ENCODE measurements around the gene MIAT.

MIAT gene

DNA sequence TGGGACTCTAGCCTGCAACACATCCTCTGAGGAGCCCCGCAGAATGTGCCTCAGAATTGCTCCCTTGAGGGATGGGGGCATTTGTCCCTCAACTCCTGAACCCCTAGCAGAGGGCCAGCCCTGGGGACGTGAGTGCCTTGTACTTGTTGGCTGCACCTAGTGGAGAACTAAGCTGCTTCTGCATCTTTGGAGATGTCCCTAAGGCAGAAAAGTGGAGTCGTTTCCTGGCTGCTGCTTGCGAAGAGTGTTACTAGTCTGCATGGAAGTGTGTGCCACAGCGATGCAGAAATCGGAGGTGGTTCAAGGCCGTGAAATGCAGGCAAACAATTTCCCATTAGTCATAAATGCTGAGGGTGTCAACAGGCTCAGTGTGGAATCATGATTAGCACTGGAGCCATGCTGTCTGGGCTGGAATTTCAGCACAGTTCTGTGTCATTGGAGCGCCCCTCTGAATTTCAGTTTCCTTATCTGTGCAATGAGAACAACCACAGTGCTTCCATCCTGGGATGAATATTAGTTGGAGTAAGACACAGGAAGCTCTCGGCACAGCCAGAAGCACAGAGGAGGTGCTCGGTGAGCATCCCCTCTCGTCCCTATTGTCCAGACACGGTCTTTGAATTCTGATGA is 56.5 kb downstream of the MIAT start:
- H2AFZ ChIP-seq (ENCODE audit: low read depth) = no peak overlapping the region
- H3K27ac ChIP-seq = no peak overlapping the region
- no peaks in the 10 kb centered on the region for H4K20me1 ChIP-seq (ENCODE audit: insufficient read depth)
- H3K4me1 ChIP-seq (ENCODE audit: low read depth, poor library complexity, severe bottlenecking) = peaks cover 30% of the 10 kb centered on the region
- H3K36me3 ChIP-seq (ENCODE audit: insufficient read depth) = no peaks in the 10 kb centered on the region
- no peaks in the 10 kb centered on the region for H3K27me3 ChIP-seq (ENCODE audit: insufficient read depth, low read depth)
- TF ChIP-seq, protein P1, sequence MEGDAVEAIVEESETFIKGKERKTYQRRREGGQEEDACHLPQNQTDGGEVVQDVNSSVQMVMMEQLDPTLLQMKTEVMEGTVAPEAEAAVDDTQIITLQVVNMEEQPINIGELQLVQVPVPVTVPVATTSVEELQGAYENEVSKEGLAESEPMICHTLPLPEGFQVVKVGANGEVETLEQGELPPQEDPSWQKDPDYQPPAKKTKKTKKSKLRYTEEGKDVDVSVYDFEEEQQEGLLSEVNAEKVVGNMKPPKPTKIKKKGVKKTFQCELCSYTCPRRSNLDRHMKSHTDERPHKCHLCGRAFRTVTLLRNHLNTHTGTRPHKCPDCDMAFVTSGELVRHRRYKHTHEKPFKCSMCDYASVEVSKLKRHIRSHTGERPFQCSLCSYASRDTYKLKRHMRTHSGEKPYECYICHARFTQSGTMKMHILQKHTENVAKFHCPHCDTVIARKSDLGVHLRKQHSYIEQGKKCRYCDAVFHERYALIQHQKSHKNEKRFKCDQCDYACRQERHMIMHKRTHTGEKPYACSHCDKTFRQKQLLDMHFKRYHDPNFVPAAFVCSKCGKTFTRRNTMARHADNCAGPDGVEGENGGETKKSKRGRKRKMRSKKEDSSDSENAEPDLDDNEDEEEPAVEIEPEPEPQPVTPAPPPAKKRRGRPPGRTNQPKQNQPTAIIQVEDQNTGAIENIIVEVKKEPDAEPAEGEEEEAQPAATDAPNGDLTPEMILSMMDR (conservative IDR thresholded peaks at IDR 0.05; ENCODE audit: low read depth, low read length) = no peak
- no peaks in the 10 kb centered on the region for H3K79me2 ChIP-seq (ENCODE audit: insufficient read depth, low read depth)
- H3K4me2 ChIP-seq = no peak overlapping the region
- no peak overlapping the region for H3K9ac ChIP-seq
- no peak overlapping the region for H3K4me3 ChIP-seq (IDR thresholded peaks at IDR 0.05; ENCODE audit: insufficient read depth, low read depth, low read length)

GRCh38 chr22:26714971-26715370 is 57.6 kb downstream of the MIAT start:
- peaks cover 20% of the 10 kb centered on the region for H3K4me1 ChIP-seq (ENCODE audit: low read depth, poor library complexity, severe bottlenecking)
- H3K4me3 ChIP-seq (IDR thresholded peaks at IDR 0.05; ENCODE audit: insufficient read depth, low read depth, low read length) = no peak overlapping the region
- H3K9ac ChIP-seq = no peak overlapping the region
- H4K20me1 ChIP-seq (ENCODE audit: insufficient read depth) = no peaks in the 10 kb centered on the region
- H3K36me3 ChIP-seq (ENCODE audit: insufficient read depth) = no peaks in the 10 kb centered on the region
- H3K79me2 ChIP-seq (ENCODE audit: insufficient read depth, low read depth) = no peaks in the 10 kb centered on the region
- TF ChIP-seq, protein P1 (conservative IDR thresholded peaks at IDR 0.05; ENCODE audit: low read depth, low read length) = no peak
- no peak overlapping the region for H2AFZ ChIP-seq (ENCODE audit: low read depth)
- no peak overlapping the region for H3K4me2 ChIP-seq
- H3K27ac ChIP-seq = no peak overlapping the region
- H3K27me3 ChIP-seq (ENCODE audit: insufficient read depth, low read depth) = no peaks in the 10 kb centered on the region

DNA sequence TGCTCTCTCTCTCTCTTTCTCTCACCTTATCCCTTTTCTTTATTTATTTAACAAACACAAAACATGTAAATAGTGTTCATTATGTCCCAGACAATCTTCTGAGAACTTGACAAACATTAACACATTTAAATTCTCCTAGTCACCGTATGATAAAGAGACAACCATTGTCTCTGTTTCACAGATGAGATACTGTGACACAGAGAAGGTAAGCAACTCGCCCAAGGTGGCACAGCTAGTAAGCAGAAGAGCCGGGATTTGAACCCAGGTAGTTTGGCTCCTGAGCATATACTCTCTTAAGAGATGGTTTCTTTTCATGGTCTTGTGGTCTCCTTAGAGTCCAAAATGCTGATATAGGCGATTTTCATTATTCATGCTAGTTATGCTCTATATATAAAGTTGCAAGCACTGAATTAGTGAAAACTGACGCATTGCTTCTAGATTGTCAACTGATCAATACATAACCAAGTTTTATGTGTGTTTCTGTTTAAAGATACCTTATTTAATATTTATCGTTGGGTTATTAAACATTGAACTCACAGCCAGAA is 58.1 kb downstream of the MIAT start:
- H3K4me3 ChIP-seq (IDR thresholded peaks at IDR 0.05; ENCODE audit: insufficient read depth, low read depth, low read length) = no peak overlapping the region
- H4K20me1 ChIP-seq (ENCODE audit: insufficient read depth) = no peaks in the 10 kb centered on the region
- H3K79me2 ChIP-seq (ENCODE audit: insufficient read depth, low read depth) = no peaks in the 10 kb centered on the region
- no peak overlapping the region for H3K4me2 ChIP-seq
- no peak overlapping the region for H2AFZ ChIP-seq (ENCODE audit: low read depth)
- no peak overlapping the region for H3K27ac ChIP-seq
- H3K4me1 ChIP-seq (ENCODE audit: low read depth, poor library complexity, severe bottlenecking) = peaks cover 15% of the 10 kb centered on the region
- H3K36me3 ChIP-seq (ENCODE audit: insufficient read depth) = no peaks in the 10 kb centered on the region
- no peaks in the 10 kb centered on the region for H3K27me3 ChIP-seq (ENCODE audit: insufficient read depth, low read depth)
- TF ChIP-seq, protein P1 (conservative IDR thresholded peaks at IDR 0.05; ENCODE audit: low read depth, low read length) = no peak
- H3K9ac ChIP-seq = no peak overlapping the region

- no peaks in the 10 kb centered on the region for H3K27me3 ChIP-seq (ENCODE audit: insufficient read depth, low read depth)
- no peaks in the 10 kb centered on the region for H3K79me2 ChIP-seq (ENCODE audit: insufficient read depth, low read depth)
- H3K27ac ChIP-seq = no peak overlapping the region
- no peaks in the 10 kb centered on the region for H3K4me1 ChIP-seq (ENCODE audit: low read depth, poor library complexity, severe bottlenecking)
- no peaks in the 10 kb centered on the region for H3K36me3 ChIP-seq (ENCODE audit: insufficient read depth)
- no peak overlapping the region for H2AFZ ChIP-seq (ENCODE audit: low read depth)
- H4K20me1 ChIP-seq (ENCODE audit: insufficient read depth) = no peaks in the 10 kb centered on the region
- H3K4me3 ChIP-seq (IDR thresholded peaks at IDR 0.05; ENCODE audit: insufficient read depth, low read depth, low read length) = no peak overlapping the region
- no peak overlapping the region for H3K9ac ChIP-seq
- H3K4me2 ChIP-seq = no peak overlapping the region
- TF ChIP-seq, protein P1 (conservative IDR thresholded peaks at IDR 0.05; ENCODE audit: low read depth, low read length) = no peak
Measured at GRCh38 chr22:26718488-26718887, 61.1 kb downstream of the MIAT start.
